IMR-90 (cell line): Measurements from ENCODE around the gene H1-8.

Experiments
- BHLHE40 ChIP-seq: fragments of 150-350 bp; IDR thresholded peaks from 2 replicates; pipeline ENCODE4 v1.6.1; 2016; ENCODE audit warnings: mild to moderate bottlenecking, low read depth, low read length
- CEBPB ChIP-seq: IDR thresholded peaks from 2 replicates; pipeline ENCODE4 v1.6.1; 2012; ENCODE audit warnings: low read depth, low read length, improper control_type of control experiment
- CTCF ChIP-seq: conservative IDR thresholded peaks from 2 replicates; pipeline ENCODE4 v1.5.1; 2012; ENCODE audit warnings: mild to moderate bottlenecking, low read depth, low read length, improper control_type of control experiment
- MXI1 ChIP-seq: IDR thresholded peaks from 2 replicates; pipeline ENCODE4 v1.6.1; 2012; ENCODE audit warnings: low read depth, mild to moderate bottlenecking, low read length, moderate library complexity, borderline replicate concordance
- POLR2A ChIP-seq: IDR thresholded peaks from 2 replicates; pipeline ENCODE4 v1.6.1; 2012; ENCODE audit warnings: mild to moderate bottlenecking, low read depth, low read length

- TF ChIP-seq CTCF (no peak), MXI1 (no peak), POLR2A (no peak), BHLHE40 (no peak), CEBPB (no peak)
Observed at GRCh38 chr3:129512595-129512994, 30.4 kb upstream of the H1-8 start.
